Gastrocnemius medialis (tissue), 4 donors: Measurements from ENCODE around the gene PLA2G15.

Source experiments
- POLR2A ChIP-seq, 2 donors: fragments of 450-650 bp; IDR thresholded peaks; one replicate each; pipeline ENCODE4 v1.6.1; 2017; ENCODE audit warnings: antibody characterized with exemption in 2 of 2, mild to moderate bottlenecking in 2 of 2, moderate library complexity in 2 of 2
- TF ChIP-seq, protein P1 (sequence below), 5 experiments: fragments of 450-650 bp in 3 of 5; fragments of 200-600 bp in 2 of 5; sonication (generic) in 2 of 5; IDR thresholded peaks in 4 of 5; conservative IDR thresholded peaks in 1 of 5; 1 replicate in 4 of 5; 2 replicates in 1 of 5; pipeline ENCODE4 v1.5.1; 2016 to 2019; ENCODE audit warnings: antibody characterized with exemption in 5 of 5, mild to moderate bottlenecking in 3 of 5, moderate library complexity in 3 of 5

DNA sequence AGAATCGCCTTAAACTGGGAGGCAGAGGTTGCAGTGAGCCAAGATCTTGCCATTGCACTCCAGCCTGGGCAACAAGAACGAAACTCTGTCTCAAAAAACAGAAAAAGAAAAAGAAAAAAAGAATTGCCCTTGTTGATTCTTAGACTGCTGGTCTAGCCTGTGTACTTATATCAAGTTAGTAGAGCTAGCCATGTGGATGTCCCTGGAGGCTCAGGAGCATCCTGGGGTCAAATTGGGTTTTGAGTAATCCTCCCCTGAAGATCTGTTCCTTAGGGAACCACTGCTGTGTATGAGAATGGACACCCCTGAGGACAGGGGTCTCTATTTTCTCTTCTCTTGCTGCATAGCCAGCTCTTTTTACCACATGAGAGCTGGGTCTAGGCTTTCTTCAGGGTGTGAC lies 44.0 kb downstream of the PLA2G15 start:
- TF ChIP-seq, protein P1, sequence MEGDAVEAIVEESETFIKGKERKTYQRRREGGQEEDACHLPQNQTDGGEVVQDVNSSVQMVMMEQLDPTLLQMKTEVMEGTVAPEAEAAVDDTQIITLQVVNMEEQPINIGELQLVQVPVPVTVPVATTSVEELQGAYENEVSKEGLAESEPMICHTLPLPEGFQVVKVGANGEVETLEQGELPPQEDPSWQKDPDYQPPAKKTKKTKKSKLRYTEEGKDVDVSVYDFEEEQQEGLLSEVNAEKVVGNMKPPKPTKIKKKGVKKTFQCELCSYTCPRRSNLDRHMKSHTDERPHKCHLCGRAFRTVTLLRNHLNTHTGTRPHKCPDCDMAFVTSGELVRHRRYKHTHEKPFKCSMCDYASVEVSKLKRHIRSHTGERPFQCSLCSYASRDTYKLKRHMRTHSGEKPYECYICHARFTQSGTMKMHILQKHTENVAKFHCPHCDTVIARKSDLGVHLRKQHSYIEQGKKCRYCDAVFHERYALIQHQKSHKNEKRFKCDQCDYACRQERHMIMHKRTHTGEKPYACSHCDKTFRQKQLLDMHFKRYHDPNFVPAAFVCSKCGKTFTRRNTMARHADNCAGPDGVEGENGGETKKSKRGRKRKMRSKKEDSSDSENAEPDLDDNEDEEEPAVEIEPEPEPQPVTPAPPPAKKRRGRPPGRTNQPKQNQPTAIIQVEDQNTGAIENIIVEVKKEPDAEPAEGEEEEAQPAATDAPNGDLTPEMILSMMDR (IDR thresholded peaks at IDR 0.05 in 4 of 5, conservative IDR thresholded peaks at IDR 0.05 in 1 of 5) = no peak
- no peak for TF ChIP-seq POLR2A (IDR thresholded peaks at IDR 0.05)
